LNCAP (cell line): ENCODE data around the gene IBA57.

Source experiments
- TF ChIP-seq, protein P1 (sequence below): fragments of 450-650 bp; IDR thresholded peaks from 2 replicates; pipeline ENCODE4 v1.5.1; 2017; ENCODE audit warnings: mild to moderate bottlenecking

The IBA57 gene

GRCh38 chr1:228141226-228142044 lies 24.2 kb upstream of the IBA57 start:
- TF ChIP-seq, protein P1, sequence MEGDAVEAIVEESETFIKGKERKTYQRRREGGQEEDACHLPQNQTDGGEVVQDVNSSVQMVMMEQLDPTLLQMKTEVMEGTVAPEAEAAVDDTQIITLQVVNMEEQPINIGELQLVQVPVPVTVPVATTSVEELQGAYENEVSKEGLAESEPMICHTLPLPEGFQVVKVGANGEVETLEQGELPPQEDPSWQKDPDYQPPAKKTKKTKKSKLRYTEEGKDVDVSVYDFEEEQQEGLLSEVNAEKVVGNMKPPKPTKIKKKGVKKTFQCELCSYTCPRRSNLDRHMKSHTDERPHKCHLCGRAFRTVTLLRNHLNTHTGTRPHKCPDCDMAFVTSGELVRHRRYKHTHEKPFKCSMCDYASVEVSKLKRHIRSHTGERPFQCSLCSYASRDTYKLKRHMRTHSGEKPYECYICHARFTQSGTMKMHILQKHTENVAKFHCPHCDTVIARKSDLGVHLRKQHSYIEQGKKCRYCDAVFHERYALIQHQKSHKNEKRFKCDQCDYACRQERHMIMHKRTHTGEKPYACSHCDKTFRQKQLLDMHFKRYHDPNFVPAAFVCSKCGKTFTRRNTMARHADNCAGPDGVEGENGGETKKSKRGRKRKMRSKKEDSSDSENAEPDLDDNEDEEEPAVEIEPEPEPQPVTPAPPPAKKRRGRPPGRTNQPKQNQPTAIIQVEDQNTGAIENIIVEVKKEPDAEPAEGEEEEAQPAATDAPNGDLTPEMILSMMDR: no peak

- TF ChIP-seq, protein P1: no peak
Measured at GRCh38 chr1:228142155-228142691, 23.4 kb upstream of the IBA57 start.

- TF ChIP-seq, protein P1: no peak
Measured at GRCh38 chr1:228142701-228143136, 22.9 kb upstream of the IBA57 start.

DNA sequence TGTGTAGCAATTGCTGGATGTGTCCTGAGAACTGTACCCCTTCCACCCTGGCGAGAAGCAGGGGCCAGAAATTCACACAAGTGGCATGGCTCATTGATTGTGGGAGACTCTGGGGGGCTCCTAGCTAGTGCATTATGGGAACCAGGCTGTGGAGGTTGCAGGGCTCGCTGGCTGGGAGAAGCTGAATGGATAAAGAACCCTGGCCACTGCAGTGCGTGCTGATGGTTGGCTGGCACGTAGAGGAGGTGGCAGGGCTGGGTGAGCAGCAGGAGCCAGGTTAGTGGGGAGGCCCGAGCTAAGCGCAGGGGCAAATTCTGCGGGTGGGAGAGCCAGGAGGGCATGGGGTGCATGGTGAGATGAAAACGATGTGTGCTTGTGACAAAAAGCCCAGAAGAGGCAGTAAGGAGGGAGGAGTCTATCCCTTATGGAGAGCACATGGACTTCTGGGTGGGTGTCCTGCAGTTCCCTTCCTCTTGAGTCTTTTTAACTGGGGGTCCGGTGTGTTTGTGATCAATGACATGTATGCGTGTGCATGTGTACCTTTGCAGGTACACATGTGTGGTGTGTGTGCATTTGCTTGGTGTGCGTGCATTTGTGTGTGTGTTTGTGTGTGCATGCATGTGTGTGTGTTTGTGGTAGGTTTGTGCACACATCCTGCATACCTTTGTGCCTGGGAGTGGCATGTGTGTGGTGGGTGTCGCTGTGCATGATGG lies 22.0 kb upstream of the IBA57 start:
- TF ChIP-seq, protein P1: no peak

DNA sequence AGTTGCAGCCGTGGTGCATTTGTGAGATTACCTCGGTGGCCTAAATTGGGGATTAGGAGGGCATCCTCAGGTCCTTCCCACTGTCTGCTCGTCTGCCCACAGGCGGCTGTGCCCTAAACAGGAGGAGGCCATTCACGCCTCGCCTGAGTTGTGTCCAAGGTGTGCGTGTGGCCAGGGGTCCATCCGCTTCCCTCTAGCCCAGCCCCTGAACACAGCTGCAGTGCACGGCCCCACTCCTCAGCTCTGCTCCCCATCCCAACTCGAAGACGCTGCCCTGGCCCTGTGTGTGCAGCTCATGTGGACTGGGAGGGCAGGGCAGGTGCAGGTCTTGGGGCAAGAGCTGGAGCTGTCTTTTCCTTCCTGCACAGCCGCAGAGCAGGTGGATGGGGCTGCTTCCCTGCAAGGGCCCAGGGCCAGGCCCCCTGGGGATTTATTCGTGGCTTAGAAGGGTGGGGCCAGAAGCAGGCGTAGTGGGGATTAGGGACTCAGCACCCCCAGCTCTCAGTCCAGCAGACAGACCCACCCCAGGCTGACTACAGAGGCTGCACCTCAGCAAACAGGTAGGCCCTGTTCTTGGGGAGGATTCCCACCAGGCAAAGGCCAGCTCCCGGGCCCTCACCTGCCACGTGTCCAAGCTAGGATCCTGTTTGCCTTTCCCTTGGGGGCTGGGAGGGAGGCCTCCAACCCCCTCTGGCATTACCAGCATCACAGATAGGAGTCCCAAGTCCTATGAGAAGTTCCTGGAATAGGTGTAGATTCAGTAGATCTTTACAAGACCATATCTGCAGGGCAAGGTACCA lies 21.2 kb upstream of the IBA57 start:
- TF ChIP-seq, protein P1: no peak

GRCh38 chr1:228144993-228145343 lies 20.6 kb upstream of the IBA57 start:
- TF ChIP-seq, protein P1: no peak
